H9 (cell line): ENCODE results near the gene SLC22A13. TPM values are rescaled to one million over a fixed set of nuclear protein-coding genes. Genes with fewer than 3 reads are reported as not detected.
A peak's percentile ranks its signal among the peaks of the same experiment; 100 is the strongest.

ENCODE experiments used
- DNase-seq: peaks from one replicate; pipeline ENCODE4 v3.0.0-alpha.2; 2017
- H2AFZ ChIP-seq: one replicate; pipeline ENCODE4 v1.6.1; 2013; ENCODE audit warnings: mild to moderate bottlenecking, low read length, control low read depth, moderate library complexity
- H2AK5ac ChIP-seq: 2 replicates; pipeline ENCODE4 v1.6.1; 2013; ENCODE audit warnings: low read length, control low read depth, mixed read lengths; ENCODE audit not compliant: insufficient read length
- H2BK120ac ChIP-seq: one replicate; pipeline ENCODE4 v1.6.1; 2013; ENCODE audit warnings: low read depth, mild to moderate bottlenecking, low read length, control low read depth, inconsistent platforms; ENCODE audit not compliant: poor library complexity, severe bottlenecking
- H2BK12ac ChIP-seq: 2 replicates; pipeline ENCODE4 v1.6.1; 2013; ENCODE audit warnings: low read length, control low read depth, mixed read lengths, low read depth; ENCODE audit not compliant: insufficient read length
- H2BK15ac ChIP-seq: 2 replicates; pipeline ENCODE4 v1.6.1; 2013; ENCODE audit warnings: low read depth, low read length, control low read depth
- H2BK20ac ChIP-seq: one replicate; pipeline ENCODE4 v1.6.1; 2013; ENCODE audit warnings: low read depth, mild to moderate bottlenecking, low read length, control low read depth, inconsistent platforms; ENCODE audit not compliant: poor library complexity, severe bottlenecking
- H2BK5ac ChIP-seq: 2 replicates; pipeline ENCODE4 v1.6.1; 2013; ENCODE audit warnings: low read length, control low read depth, mixed read lengths; ENCODE audit not compliant: insufficient read length
- H3K14ac ChIP-seq: 2 replicates; pipeline ENCODE4 v1.6.1; 2013; ENCODE audit warnings: low read length, control low read depth; ENCODE audit not compliant: insufficient read depth
- H3K18ac ChIP-seq: 2 replicates; pipeline ENCODE4 v1.6.1; 2013; ENCODE audit warnings: low read depth, mild to moderate bottlenecking, mixed read lengths, low read length, control low read depth; ENCODE audit not compliant: insufficient read length
- H3K23ac ChIP-seq: 2 replicates; pipeline ENCODE4 v1.6.1; 2013; ENCODE audit warnings: low read length, control low read depth, mixed read lengths, low read depth; ENCODE audit not compliant: insufficient read length
- H3K23me2 ChIP-seq: 2 replicates; pipeline ENCODE4 v1.6.1; 2013; ENCODE audit warnings: low read depth, mild to moderate bottlenecking, mixed read lengths, low read length, control low read depth; ENCODE audit not compliant: insufficient read length, poor library complexity, severe bottlenecking
- H3K27ac ChIP-seq: 2 replicates; pipeline ENCODE4 v1.5.1; 2013; ENCODE audit warnings: low read length, control low read depth, mixed read lengths, low read depth; ENCODE audit not compliant: insufficient read length
- H3K27me3 ChIP-seq: 2 replicates; pipeline ENCODE4 v1.6.1; 2013; ENCODE audit warnings: low read length, control low read depth, inconsistent platforms; ENCODE audit not compliant: insufficient read depth
- H3K4ac ChIP-seq: 2 replicates; pipeline ENCODE4 v1.6.1; 2013; ENCODE audit warnings: low read depth, mild to moderate bottlenecking, control low read depth, inconsistent platforms, low read length, moderate library complexity
- H3K4me1 ChIP-seq: 2 replicates; pipeline ENCODE4 v1.6.1; 2013; ENCODE audit warnings: low read length, control low read depth, inconsistent platforms; ENCODE audit not compliant: insufficient read depth
- H3K4me2 ChIP-seq: 2 replicates; pipeline ENCODE4 v1.6.1; 2013; ENCODE audit warnings: low read length, control low read depth, mixed read lengths; ENCODE audit not compliant: insufficient read length, insufficient read depth
- H3K56ac ChIP-seq: 2 replicates; pipeline ENCODE4 v1.6.1; 2013; ENCODE audit warnings: low read depth, mild to moderate bottlenecking, mixed read lengths, low read length, control low read depth; ENCODE audit not compliant: insufficient read length
- H3K79me1 ChIP-seq: 2 replicates; pipeline ENCODE4 v1.6.1; 2013; ENCODE audit warnings: low read depth, mild to moderate bottlenecking, moderate library complexity, low read length, control low read depth, inconsistent platforms; ENCODE audit not compliant: insufficient read depth, poor library complexity, severe bottlenecking
- H3K79me2 ChIP-seq: 2 replicates; pipeline ENCODE4 v1.6.1; 2013; ENCODE audit warnings: low read length, control low read depth, inconsistent platforms; ENCODE audit not compliant: insufficient read depth
- H3K9ac ChIP-seq: 2 replicates; pipeline ENCODE4 v1.6.1; 2013; ENCODE audit warnings: low read length, control low read depth, mixed read lengths; ENCODE audit not compliant: insufficient read length; ENCODE audit errors: extremely low read depth
- H3K9me3 ChIP-seq: one replicate; pipeline ENCODE4 v1.6.1; 2013; ENCODE audit warnings: low read depth, low read length, inconsistent platforms; ENCODE audit not compliant: control insufficient read depth
- H3T11ph ChIP-seq: one replicate; pipeline ENCODE4 v1.6.1; 2013; ENCODE audit warnings: mild to moderate bottlenecking, low read length, control low read depth, inconsistent platforms
- H4K20me1 ChIP-seq: one replicate; pipeline ENCODE4 v1.6.1; 2013; ENCODE audit not compliant: control insufficient read depth, insufficient read length, insufficient read depth
- H4K5ac ChIP-seq: 2 replicates; pipeline ENCODE4 v1.6.1; 2013; ENCODE audit warnings: low read depth, mild to moderate bottlenecking, mixed read lengths, low read length, control low read depth; ENCODE audit not compliant: insufficient read length
- H4K8ac ChIP-seq: replicated peaks from 2 replicates; pipeline ENCODE4 v1.6.1; 2013; ENCODE audit warnings: low read length, control low read depth, mixed read lengths, low read depth; ENCODE audit not compliant: insufficient read length
- H4K91ac ChIP-seq: 2 replicates; pipeline ENCODE4 v1.6.1; 2013; ENCODE audit warnings: low read depth, mild to moderate bottlenecking, moderate library complexity, mixed read lengths, low read length, control low read depth; ENCODE audit not compliant: insufficient read length
- H3K27ac Mint-ChIP-seq, 3 experiments: 2 replicates in 2 of 3; 3 replicates in 1 of 3; pipeline ENCODE4 v1.8.0; 2020 to 2021; ENCODE audit warnings: mixed read lengths in 3 of 3, mild to moderate bottlenecking in 1 of 3, moderate library complexity in 1 of 3
- H3K27me3 Mint-ChIP-seq: 2 replicates; pipeline ENCODE4 v1.8.0; 2021; ENCODE audit warnings: low read depth, mild to moderate bottlenecking, moderate library complexity, mixed read lengths
- H3K36me3 Mint-ChIP-seq, 3 experiments: 2 replicates in 2 of 3; 3 replicates in 1 of 3; pipeline ENCODE4 v1.8.0; 2020 to 2021; ENCODE audit warnings: low read depth in 3 of 3, mixed read lengths in 3 of 3; ENCODE audit not compliant: insufficient read depth in 1 of 3
- H3K4me1 Mint-ChIP-seq, 2 experiments: 2 replicates each; pipeline ENCODE4 v1.8.0; 2020; ENCODE audit warnings: mixed read lengths in 2 of 2
- H3K4me3 Mint-ChIP-seq, 2 experiments: 2 replicates in 1 of 2; 3 replicates in 1 of 2; pipeline ENCODE4 v1.8.0; 2020 to 2021; ENCODE audit warnings: mild to moderate bottlenecking in 2 of 2, mixed read lengths in 2 of 2, moderate library complexity in 1 of 2
- H3K9me3 Mint-ChIP-seq, 2 experiments: 2 replicates in 1 of 2; 3 replicates in 1 of 2; pipeline ENCODE4 v1.8.0; 2020; ENCODE audit warnings: mild to moderate bottlenecking in 2 of 2, mixed read lengths in 2 of 2, moderate library complexity in 1 of 2
- WGBS: extraction: QIAGEN DNeasy Blood & Tissue Kit; methylation state at CpG from one replicate; pipeline ENCODE4 v1.1.7; 2013; ENCODE audit warnings: missing lambda C conversion rate, low lambda C conversion rate, mixed read lengths; ENCODE audit not compliant: insufficient read length; ENCODE audit errors: extremely low coverage; 5-methylcytosine and 5-hydroxymethylcytosine counted together
- total RNA-seq: library from RNA; stranded (reverse); gene quantifications from 2 replicates; pipeline ENCODE4 v1.2.1, GENCODE V29; 2021
- TF ChIP-seq, protein P1 (sequence below): fragments of 200-600 bp; sonication (generic); conservative IDR thresholded peaks from 3 replicates; pipeline ENCODE4 v1.8.0; 2021; ENCODE audit warnings: antibody characterized with exemption, mild to moderate bottlenecking

Gene SLC22A13
- total RNA-seq, 1 experiment from 2014 or later: not detected

DNA sequence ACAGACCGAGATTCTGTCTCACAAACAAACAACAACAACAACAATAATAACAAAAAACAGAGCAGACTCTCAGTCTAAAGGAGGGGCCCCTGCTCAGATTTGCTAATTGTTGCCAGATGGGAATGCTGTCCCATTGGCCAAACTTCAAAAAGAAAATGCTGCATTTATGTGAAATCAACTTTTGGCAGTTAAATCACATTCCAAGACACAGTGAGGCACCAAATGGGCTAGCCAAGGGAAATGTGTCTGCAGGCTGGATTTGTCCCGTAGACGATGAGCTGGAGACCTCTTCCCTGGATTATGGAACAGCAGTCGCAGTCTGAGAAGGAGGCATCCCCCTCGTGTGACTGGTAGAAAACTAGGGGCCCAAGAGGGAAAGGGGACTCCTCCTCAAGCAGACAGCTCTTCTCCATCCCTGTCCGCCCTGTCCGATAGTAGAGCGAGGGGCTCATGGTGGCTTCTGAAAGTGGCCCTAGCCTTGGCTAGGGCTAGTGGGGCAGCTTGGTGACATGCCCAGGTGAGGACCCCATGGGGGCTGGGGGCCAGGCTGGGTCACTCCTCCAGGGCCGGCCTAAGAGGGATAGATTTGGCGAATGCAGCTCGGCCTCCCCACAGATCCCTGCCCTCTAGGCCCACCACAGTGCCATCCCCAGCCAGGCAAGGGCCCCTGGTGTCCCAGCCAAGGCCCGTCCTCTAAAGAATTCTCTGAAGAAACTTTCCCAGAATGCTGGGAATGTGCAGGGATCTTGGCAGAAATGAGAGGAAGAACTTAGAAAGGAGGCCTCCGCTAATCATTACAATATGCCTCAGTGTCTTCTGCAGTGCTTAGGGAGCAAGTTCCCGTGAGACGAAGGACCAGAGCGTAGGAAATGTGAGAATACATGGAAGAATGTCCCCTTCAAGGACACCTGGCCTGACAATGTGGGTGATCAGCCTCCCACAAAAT is 18.5 kb downstream of the SLC22A13 start:
- WGBS: no CpG with 5 or more reads among the region's 16 CpGs
- no peak overlapping the region for H3K4me2 ChIP-seq
- no peak overlapping the region for H2BK5ac ChIP-seq
- no peak overlapping the region for H3K27ac ChIP-seq
- H2BK12ac ChIP-seq: no peak overlapping the region
- H3K9me3 Mint-ChIP-seq: no peaks in the 10 kb centered on the region
- no peak overlapping the region for H4K8ac ChIP-seq
- H3K79me2 ChIP-seq: no peaks in the 10 kb centered on the region
- H3K4me3 Mint-ChIP-seq: no peak overlapping the region
- H4K5ac ChIP-seq: no peak overlapping the region
- H3K36me3 Mint-ChIP-seq: no peaks in the 10 kb centered on the region
- H3K18ac ChIP-seq: no peak overlapping the region
- no peaks in the 10 kb centered on the region; the same call in none of the 2 replicates for H3K27me3 Mint-ChIP-seq
- no peaks in the 10 kb centered on the region for H3K27me3 ChIP-seq
- peaks cover 7 to 9% of the 10 kb centered on the region in 2 experiments for H3K4me1 Mint-ChIP-seq
- no peak overlapping the region for H2AK5ac ChIP-seq
- H3K27ac Mint-ChIP-seq: peak overlapping the region in 1 of 3 experiments; percentile 23; a peak in 1 of 7 replicates
- no peak overlapping the region for H3K4ac ChIP-seq
- H3T11ph ChIP-seq: no peak overlapping the region
- no peak for DNase-seq
- H3K56ac ChIP-seq: no peak overlapping the region
- no peak overlapping the region for H2BK20ac ChIP-seq
- no peaks in the 10 kb centered on the region for H3K23me2 ChIP-seq
- H3K9me3 ChIP-seq: no peaks in the 10 kb centered on the region
- H3K9ac ChIP-seq: no peak overlapping the region
- H4K91ac ChIP-seq: no peak overlapping the region
- H3K79me1 ChIP-seq: no peaks in the 10 kb centered on the region
- H4K20me1 ChIP-seq: no peaks in the 10 kb centered on the region
- TF ChIP-seq, protein P1, sequence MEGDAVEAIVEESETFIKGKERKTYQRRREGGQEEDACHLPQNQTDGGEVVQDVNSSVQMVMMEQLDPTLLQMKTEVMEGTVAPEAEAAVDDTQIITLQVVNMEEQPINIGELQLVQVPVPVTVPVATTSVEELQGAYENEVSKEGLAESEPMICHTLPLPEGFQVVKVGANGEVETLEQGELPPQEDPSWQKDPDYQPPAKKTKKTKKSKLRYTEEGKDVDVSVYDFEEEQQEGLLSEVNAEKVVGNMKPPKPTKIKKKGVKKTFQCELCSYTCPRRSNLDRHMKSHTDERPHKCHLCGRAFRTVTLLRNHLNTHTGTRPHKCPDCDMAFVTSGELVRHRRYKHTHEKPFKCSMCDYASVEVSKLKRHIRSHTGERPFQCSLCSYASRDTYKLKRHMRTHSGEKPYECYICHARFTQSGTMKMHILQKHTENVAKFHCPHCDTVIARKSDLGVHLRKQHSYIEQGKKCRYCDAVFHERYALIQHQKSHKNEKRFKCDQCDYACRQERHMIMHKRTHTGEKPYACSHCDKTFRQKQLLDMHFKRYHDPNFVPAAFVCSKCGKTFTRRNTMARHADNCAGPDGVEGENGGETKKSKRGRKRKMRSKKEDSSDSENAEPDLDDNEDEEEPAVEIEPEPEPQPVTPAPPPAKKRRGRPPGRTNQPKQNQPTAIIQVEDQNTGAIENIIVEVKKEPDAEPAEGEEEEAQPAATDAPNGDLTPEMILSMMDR: no peak
- H3K23ac ChIP-seq: no peak overlapping the region
- no peak overlapping the region for H2AFZ ChIP-seq
- no peaks in the 10 kb centered on the region for H3K4me1 ChIP-seq
- H2BK120ac ChIP-seq: no peak overlapping the region
- no peak overlapping the region for H2BK15ac ChIP-seq
- H3K14ac ChIP-seq: no peak overlapping the region
